Activated CD8-positive, alpha-beta memory T cell treated with anti-CD3 and anti-CD28 coated beads, Interleukin-2, amount 50 U/mL, for 24 hours (primary cell): ENCODE data around the gene BTBD9.
"Not testable (repeated sequence)": the region's sequence is repeated elsewhere in the genome, so short reads cannot be mapped to it uniquely, and the experiment has no call there.

Experiments used
- DNase-seq: peaks from one replicate; pipeline ENCODE4 v3.0.0-alpha.2; 2020; ENCODE audit errors: extremely low read depth

Gene BTBD9

DNA sequence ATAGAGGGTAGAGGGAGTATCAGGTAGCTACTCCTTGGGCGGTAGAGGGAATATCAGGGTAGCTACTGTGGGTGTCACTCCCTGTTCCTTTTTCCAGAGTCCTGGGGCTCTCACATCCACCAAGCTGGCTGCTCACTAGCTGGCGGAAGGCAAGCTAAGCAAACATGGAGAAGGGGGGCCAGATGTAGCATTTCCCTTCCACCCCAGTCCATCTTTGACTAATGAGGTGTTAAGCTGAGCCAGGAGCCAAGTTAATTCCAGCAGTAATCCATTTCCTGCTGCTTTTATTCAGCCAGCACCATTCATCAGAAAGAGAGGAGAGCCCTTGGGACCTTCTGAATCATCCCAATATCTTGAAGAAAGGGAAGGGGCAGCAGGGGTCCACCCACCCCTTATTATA, 490.2 kb downstream of the BTBD9 start:
- DNase-seq, result no peak

DNA sequence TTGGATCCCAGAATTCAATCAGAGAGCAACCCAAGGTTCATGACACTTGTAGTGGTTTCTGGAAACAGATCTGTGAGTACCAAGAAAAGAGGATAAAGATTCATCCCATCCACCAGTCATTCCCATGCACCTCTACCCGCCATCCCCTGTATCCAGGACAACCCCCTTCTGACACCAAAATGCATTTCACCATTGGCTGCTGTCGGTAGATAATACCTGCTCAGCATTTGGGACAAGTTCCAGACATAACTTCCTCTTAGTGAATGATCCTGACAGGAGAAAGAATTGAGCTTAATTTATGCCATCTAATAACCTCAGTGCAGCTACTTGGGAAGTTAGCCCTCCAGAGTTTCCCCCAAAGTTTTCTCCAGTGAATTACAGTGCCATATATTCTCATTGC, 491.1 kb downstream of the BTBD9 start:
- no peak for DNase-seq

DNA sequence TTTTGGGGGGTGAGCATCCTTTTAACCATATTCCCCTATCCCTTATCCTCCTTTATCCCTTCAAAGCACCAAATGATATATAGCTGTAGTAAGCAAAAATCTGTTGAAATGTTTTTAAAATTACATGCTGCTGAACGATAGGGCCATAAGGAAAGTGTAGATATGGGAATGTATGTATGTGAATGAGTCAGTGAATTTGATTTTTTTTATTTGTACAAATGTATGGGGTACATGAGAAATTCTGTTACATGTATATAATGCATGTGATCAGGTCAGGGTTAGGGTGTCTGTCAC, 493.0 kb downstream of the BTBD9 start:
- DNase-seq, result no peak

DNA sequence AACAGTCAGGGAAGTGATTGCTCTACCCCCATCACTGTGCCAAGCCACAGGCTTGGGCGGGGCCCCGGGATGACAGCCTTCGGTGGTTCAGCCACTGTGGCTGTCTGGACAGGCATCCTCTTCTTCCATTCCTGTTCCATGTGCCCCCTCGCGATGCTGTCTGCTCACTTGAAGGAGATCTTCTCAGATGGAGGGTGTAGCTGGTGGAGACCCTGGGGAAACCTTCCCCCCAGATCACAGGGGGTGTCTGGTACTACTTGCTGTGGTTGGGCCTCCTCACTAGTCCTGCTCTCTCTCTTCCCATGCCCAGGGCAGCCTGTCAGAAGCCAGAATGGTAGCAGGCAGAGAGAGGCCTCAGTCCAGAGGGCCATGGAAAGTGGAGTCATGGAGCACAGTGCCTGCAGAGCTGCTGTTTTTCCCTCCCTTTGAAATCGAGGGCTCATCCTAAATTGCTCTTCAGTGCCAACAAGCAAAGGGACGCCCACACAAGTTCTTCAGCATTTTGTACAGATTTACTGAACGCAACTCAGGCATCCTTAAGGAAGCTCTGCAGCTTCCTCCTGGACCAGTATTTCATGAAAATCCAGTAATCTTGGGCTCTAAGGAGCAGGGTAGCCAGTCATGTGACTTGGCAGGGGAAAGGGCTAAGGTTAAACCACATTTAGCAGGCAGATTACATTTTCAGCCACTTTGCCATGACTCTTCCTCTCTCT, 493.6 kb downstream of the BTBD9 start:
- no peak for DNase-seq

DNA sequence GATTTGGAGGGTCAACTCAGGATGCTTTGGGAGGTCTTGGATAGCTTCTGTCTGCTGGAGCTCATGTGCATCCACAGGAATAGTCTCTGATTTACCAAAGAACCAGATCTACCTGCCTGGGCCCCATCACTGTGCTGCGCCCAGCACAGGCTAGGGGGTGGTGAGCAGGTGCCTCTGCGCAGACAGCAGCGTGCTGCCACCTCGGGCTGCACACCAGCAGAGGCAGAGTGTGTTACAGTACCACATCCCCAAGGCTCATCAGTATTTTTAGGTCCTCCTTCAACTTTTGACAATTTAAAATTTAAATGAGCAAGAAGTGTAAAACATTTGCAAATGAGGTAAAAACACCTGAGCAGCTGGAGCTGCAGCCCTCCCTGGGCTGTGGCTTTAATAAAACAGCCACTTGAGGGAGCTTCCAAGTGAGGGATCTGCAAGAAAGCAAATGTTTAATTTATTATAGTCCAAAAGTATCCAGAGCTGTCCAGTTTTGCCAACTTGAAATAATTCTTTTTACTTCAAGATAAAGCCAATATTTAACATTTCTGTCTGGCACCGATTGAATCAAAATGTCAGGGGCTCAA, 495.3 kb downstream of the BTBD9 start:
- DNase-seq, result no peak

DNA sequence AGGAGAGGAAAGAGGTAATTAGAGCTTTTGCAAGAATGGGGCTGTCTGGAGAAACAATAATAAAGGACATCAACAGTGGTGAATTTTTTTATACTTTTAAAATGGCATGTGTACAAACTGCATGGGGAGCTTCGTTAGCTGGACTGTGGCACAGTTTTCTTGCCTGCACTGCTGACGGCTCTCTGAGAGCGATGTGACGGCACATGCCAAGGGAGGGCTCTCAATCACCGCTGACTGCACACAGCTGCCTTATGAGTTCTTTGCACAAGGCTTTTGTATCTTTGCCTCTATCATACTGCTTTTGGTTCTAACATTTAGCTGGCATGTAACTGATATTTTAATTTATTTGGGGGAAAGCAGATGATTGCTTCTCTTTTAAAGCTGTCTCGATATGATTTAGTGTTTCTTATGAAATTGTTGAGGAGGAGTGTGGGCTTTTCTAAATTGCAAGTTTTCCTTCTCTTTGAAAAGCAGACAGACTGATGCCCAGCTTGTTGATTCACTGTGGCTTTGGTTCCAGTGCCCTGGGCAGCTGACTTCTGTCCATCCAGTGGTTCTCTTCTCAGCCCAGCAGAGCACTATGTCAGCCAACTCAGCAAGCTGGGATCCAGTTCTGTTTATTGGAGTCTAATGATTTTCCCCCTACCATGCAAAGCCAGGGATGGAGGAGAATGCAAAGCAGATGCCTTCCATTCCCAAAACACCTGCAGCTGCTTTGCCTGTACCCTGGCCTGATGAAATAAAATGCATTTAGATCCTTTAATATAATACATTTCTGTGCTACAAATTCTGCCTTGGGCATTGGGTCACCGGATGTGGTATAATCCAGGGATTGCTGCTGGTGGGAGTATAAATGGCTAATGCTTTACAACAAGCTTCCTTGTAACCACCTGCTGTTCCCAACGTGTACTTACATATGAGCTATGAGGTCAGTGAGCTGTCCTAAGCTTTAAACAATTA, 496.3 kb downstream of the BTBD9 start:
- no peak for DNase-seq

DNA sequence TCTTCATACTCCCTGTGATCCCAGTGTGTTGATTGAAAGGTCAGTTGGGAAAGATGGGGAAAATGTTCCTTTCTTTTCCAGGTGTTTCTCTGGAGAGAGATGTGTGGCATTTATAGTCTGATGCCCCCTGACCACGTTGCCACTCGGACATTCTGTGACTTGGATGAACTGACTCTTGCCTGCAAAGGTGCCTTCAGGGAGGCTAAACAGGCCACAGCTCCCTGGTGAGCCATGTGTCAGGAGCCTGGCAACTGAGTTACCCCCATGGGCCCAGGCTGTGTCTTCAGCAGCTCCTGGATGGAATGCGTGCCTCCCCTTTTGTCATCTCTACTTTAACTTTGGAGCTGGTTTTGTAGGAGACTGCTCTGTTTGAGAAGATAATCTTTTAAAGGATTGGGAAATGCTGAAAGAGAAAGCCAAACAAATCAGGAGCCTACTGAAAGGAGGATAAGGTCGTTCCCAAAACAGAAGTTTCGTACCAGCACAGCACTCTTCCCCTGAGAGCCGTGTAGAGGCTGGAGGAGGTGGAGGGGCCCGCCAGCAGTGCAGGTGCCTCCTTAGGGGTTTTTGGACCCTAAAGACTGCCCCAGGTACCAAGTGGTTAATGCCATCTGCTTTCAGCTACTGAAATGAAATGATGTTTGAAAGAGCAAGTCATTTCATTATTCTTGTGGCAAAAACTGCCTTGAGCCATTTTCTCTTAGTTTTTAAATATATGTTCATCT, 497.4 kb downstream of the BTBD9 start:
- no peak for DNase-seq

DNA sequence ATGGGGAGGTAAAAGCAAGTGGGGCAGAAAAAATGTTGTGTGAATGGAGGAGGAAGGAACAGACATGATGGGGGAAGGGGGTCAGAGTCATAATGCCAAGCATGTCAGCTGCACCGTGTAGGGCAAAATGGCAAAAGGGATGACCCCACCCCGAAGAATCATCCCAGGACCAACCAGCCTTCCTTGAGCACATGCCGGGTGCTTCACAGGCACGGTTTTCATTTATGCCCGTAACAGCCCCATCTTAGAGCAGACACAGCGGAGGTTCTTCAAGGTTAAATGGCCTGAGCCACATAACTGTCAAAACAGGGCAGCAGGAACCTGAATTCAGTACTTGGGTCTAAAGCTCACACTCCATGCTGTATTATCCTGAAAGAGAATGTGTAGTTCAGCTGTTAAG, 498.0 kb downstream of the BTBD9 start:
- DNase-seq, result no peak

DNA sequence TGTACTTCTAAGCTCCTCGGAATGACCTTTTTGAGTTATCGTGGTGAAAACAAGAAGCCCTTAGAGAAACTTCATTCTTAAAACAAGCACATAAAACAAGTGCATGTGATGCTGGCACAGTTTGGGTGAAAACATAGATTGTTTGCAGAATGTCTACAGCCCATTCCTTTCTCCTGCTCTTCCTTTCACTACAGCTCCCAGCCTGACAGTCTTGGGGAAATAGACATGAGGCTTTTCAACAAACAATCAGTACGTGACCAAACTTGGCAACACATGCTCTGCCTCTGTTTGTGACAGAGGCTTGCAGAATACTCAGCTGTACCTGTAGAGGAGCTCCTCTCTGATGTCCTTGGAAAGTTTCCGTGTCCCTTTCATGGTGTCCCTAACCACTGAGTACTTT, 498.6 kb downstream of the BTBD9 start:
- no peak for DNase-seq

DNA sequence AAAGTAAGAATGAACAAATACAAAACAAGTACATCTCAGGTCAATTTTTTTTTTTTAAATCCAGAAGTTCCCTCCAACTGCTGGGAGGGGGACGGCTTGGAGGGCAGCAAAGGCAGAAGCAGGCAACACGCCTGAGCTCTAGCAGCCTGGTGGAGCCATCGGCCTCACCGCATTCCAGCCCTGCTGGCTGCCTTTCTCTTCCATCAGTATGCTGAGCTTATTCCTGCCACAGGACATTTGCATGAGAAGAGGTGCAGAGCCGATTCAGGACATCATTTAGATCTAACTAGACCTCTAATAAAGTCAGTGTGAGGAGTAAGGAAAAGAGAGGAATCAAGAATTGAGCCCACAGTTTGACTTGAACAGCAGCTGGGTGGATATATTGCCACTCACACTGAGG, 501.4 kb downstream of the BTBD9 start:
- no peak for DNase-seq

DNA sequence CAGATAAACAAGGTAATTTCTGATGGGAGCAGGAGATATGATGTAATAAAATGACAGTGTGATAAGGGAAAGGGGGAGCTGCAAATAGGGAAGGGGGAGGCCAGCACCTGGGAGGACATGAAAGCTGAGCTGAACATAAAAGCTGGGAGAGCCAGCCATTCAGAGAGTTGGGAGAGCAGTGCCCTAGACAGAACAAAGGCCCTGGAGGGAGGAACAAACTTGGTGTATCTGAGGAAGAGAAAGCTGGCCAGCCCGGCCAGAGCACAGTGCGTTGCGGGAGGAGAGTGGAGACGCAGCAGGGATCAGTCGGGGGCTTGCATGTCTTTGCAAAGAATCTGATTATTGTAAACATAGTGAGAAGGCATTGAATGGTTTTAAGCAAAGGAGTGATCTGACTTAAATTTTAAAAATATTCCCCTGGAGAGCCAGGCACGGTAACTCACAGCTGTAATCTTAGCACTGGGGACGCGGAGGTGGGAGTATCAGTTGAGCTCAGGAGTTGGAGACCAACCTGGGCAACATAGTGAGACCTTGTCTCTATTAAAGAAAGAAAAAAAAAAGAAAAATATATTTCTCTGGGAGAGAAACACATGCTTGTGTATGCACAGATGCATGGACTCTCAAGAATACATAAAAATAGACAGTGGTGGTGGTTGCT, 502.0 kb downstream of the BTBD9 start:
- no peak for DNase-seq

DNA sequence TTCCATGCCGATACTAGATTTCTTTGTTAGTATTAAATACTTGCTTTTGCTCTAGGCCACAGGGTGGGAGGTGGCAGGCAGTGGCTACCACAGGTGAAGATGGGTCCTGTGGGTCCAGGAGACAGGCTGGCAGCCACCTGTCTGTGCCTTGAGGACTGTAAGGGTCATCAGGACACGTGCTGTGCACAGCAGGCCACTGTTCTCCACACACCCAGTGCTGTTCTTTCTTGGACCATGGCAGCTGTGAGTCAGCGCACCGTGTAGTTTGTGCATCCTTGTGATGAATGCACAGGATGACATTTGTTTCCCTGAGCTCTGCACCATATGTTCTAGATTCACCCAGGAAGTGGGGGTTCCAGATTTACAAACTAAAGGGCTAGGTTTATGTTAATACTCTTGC, 503.2 kb downstream of the BTBD9 start:
- DNase-seq, result no peak

DNA sequence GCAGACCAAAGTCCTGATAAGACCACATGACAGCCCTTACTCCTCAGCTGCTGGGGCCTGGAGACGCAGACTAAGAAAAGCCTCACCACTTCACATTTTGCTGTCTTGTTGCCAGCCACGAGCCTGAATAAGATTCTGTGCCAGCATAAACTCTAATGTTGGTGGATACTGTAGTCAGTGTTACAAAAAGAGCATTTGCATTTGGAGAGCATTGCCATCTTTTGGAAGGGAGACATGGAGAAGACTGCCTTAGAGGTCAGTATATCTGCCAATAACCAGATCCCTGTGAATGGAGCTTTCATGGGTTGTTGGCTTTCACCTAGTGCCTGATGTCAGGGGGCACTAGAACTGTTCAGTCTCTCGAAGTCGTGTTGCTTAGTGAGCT, 505.0 kb downstream of the BTBD9 start:
- no peak for DNase-seq

DNA sequence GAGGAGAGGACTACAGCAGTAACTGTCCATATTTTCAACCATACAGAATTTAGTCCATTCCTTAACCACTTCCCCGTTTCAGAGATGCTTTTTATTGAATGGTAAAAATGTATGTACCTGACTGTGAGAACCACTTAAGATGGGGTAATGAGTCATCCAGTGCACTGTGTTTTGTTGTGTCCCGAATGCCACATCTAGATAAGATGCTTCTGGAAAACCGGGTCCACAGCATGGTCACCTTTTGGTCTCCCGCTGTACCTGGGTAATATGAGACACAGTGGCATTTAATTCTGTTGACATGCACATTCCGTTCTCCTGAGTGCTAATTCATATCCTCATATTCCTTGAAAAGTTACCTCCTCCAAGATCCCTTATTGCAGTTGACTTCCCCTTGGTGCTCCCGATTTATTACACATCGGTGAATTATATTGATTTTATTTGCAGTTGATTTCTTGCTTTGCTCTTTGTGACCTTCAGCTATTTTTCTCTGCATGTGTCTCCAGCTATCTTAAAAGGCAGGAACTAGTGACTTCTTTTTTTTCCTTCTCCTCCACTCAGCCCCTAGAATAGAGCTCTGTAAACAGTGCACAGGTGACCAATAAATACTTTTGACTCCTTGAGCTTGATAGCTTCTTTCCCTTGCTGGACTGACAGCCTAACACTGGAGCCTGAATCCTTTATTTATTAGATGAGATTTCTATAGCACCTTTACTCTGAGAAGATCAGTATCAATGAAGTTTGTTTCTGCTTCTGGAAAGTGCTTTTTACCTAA, 505.6 kb downstream of the BTBD9 start:
- no peak for DNase-seq

DNA sequence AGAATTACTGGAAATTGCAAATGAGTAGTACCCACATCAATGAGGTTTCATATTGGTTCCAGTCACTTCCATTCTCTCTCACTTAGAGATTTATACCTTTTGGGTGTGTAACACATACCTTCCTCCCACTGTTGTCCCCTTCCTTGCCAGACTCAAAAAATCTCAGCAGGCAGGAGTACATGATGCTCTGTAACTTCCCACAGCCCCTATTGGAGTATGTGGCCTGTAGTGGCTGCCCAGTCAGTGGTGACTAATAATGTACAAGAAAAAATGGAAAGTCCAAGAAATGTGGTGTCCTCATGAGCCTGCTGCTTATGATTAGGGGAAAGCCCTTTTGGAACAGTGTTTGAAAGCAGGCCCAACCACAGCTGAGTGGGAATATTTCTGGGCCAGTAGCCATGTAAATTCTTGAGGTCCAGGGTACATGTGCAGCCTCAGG, 508.2 kb downstream of the BTBD9 start:
- DNase-seq, result no peak

DNA sequence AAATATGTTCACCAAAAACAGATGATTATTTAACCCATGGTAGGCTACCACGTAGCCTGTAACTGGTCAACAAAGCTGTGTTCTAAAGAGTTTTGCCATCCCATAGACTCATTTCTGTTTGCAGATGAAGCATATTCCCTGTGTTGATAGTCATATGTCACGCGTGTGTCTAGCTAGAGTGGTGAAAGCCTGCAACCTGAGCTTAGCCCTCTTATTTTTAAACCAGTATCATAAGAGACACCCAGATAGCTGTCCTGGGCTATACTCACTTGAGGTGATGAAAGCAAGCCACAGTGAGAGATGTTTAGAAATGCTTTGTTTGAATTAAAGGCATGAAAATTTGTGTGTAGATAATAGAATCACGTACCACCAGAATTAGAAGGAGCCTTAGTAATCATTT, 512.4 kb downstream of the BTBD9 start:
- DNase-seq, result no peak

DNA sequence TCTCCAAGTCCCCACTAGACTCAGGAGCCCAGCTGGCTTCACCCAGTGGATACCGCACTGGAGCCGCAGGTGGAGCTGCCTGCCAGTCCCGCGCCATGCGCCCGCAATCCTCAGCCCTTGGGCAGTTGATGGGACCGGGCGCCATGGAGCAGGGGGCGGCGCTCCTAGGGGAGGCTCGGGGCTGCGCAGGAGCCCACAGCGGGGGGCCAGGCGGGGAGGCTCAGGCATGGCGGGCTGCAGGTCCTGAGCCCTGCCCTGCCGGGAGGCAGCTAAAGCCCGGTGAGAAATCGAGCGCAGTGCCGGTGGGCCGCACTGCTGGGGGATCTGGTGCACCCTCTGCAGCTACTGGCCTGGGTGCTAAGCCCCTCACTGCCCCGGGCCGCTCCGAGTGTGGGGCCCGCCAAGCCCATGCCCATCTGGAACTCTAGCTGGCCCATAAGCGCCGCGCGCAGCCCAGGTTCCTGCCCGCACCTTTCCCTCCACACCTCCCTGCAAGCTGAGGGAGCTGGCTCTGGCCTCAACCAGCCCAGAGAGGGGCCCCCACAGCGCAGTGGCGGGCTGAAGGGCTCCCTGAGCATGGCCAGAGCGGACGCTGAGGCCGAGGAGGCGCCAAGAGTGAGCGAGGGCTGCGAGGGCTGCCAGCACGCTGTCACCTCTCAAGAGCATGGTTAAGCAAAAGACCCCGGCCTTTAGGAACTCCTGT, 515.4 kb downstream of the BTBD9 start:
- DNase-seq, result not testable (repeated sequence)

DNA sequence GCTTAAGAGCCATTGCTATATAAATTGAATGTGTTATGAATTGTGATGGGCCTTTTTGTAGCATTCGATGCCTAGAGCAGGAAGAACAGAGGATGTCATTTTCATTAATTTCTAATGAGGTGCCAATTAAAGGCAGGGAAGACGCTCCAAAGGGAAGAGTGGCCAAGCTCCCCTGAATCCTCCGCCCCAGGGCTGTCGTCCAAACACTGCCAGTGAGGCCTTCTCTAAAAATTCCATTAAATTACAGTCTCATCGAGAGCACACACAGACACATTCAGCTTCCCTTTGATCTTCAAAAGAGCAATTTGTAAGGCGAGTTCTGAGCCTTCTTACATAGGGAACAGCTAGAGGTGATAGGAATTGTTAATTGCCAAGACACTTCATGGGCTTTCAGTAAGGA, 520.2 kb downstream of the BTBD9 start:
- DNase-seq, result no peak

DNA sequence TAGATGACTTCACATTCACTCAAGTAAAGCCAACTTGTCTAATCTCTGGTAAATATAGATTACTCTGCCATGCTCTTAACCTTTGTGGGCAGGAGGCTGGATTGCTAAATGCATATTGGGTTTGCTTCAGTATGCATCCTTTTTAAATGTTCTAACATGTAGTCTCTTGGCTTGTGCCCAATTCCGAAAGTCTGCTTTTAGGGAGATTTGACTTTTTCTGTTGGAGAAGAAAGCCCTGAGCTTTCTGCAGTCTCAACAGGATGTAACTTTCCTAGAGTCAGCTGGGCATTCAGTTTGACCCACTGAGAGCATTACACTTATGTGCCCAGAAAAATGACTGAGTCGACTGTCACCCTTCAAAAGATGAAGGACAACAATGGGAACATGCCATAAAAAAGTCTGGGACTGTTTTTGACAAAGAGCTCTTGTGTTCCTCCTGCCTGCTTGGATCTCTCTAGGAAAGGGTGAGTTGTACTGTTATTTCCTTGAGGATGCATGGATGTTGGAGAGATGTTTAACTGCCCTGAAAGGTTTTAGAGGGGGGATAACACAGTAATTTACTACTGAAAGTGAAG, 520.9 kb downstream of the BTBD9 start:
- no peak for DNase-seq
